ENCODE results near the gene SORL1-AS1.

SORL1-AS1 gene

DNA sequence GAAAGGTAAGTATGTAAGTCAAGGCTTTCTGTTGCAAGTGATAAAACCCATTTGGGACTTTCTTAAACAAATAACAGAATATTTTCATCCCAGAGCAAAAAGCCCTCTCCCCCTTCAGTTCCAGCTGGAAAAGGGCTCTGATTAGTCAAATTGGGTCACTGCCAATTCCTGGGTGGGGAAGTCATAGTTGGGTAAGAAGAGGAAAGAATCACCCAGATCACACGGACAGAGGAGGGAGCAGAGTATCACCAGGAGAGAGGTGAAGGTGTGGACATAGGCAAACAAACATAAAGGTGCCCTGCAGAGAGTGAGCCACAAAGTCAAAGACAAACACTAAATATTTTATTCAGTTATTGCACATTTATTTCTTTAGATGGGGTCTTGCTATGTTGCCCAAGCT, 36.9 kb downstream of the SORL1-AS1 start:
- Histone ChIP-seq H3K27ac (ENCODE audit: low read length) (no peak overlapping the region), H3K4me1 (ENCODE audit: control insufficient read depth, insufficient read depth, low read length) (peaks cover 32% of the 10 kb centered on the region), H3K27me3 (ENCODE audit: control insufficient read depth, insufficient read depth, low read length) (no peaks in the 10 kb centered on the region), H3K9me3 (ENCODE audit: control insufficient read depth, insufficient read depth, low read length) (no peaks in the 10 kb centered on the region), H3K4me3 (ENCODE audit: low read length) (no peak overlapping the region), H3K36me3 (ENCODE audit: control insufficient read depth, insufficient read depth, low read length) (no peaks in the 10 kb centered on the region)
- ATAC-seq = no peak
- DNase-seq = no peak
- intact Hi-C loops (cut with micrococcal nuclease) = loop anchor here (5.0 kb wide), 1 partner anchor 49 kb away; no protein-coding TSS in a partner anchor
- no peaks in the 10 kb centered on the region for H3K36me3 Mint-ChIP-seq
- H3K27me3 Mint-ChIP-seq (ENCODE audit: low read depth in 2 of 2) = no peaks in the 10 kb centered on the region
- peak overlapping the region; percentile 63 to 84 for H3K27ac Mint-ChIP-seq
- no peak for TF ChIP-seq CTCF (IDR thresholded peaks at IDR 0.05)
- 56% methylated on average over 1 of the region's 1 CpG for WGBS (ENCODE audit: insufficient coverage)
- H3K4me1 Mint-ChIP-seq = peaks cover 29 to 42% of the 10 kb centered on the region in 2 donors
- no peaks in the 10 kb centered on the region for H3K9me3 Mint-ChIP-seq
- H3K4me3 Mint-ChIP-seq = no peak overlapping the region

DNA sequence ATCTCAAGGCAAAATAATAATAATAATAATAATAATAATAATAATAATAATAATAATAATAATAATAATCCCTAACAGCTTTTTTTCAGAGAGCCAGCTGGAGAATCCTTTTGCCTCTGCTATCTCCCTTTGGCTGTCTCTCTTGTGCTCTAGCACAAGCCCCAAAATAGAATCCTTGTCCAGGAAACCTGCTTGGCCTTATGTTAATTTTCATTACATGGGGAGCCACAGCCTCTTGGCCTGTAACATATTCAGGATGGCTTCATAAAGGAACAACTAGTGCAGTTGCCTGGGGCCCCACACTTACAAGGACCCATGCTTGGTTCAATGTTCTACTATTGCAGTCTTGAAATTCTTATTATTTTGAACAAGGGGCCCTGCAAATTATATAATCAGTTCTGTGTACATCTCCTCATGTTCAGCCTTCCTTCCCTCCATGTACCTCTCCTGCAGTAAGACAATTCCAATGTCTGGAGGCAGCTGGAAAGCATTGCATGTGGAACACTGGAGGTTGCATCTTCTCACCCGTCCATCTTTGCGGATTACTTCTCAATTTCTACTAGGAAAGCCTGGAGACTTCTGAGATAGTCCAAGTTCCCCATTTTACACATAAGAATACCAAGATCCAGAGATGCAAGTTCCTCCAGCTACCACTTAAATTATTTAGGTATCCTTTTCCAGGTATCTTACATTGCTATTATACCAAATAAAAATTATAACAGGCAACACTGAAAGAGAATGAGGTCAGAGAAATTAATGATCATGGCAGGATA, 38.4 kb downstream of the SORL1-AS1 start:
- Histone ChIP-seq H3K4me3 (ENCODE audit: low read length) (no peak overlapping the region), H3K27ac (ENCODE audit: low read length) (no peak overlapping the region), H3K36me3 (ENCODE audit: control insufficient read depth, insufficient read depth, low read length) (no peaks in the 10 kb centered on the region), H3K4me1 (ENCODE audit: control insufficient read depth, insufficient read depth, low read length) (peaks cover 26% of the 10 kb centered on the region), H3K27me3 (ENCODE audit: control insufficient read depth, insufficient read depth, low read length) (no peaks in the 10 kb centered on the region), H3K9me3 (ENCODE audit: control insufficient read depth, insufficient read depth, low read length) (no peaks in the 10 kb centered on the region)
- Mint-ChIP-seq H3K4me3 (no peak overlapping the region), H3K36me3 (no peaks in the 10 kb centered on the region), H3K9me3 (no peaks in the 10 kb centered on the region), H3K27me3 (ENCODE audit: low read depth in 2 of 2) (no peaks in the 10 kb centered on the region), H3K27ac (peak overlapping the region; percentile 46 to 63), H3K4me1 (peaks cover 28 to 42% of the 10 kb centered on the region in 2 donors)
- no peak for DNase-seq
- no peak for ATAC-seq
- 96% methylated on average over 2 of the region's 2 CpGs for WGBS (ENCODE audit: insufficient coverage)
- intact Hi-C loops (cut with micrococcal nuclease) = no loop called here
- no peak for TF ChIP-seq CTCF (IDR thresholded peaks at IDR 0.05)

DNA sequence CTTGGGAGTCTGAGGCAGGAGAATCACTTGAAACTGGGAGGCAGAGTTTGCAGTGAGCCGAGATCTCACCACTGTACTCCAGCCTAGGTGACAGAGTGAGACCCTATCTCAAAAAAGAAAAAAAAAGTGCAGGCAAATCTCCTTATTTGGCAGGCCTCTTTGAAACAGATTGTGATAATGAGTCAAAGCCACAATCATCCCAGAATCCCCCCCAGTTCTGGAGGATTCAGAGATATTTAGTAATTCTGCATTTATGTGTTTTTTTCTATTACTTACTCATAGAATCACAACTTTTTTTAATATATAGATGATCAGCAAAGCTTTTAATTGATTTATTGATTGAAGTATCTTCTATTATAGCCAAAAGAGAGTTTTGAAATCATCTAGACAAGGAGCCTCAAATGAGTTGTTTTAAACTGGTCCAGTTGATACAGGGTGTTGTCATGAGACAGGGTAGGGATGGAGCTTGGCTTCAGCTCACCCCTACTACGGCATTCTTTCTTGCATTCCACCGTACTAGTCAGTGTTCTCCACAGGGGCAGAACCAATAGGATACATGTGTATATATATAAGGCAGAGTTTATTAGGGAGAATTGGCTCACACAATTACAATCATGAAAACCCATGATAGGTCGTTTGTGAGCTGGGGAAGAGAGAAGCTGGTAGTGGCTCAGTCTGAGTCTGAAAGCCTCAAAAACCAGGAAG, 39.9 kb downstream of the SORL1-AS1 start:
- ATAC-seq (no peak), DNase-seq (no peak)
- Histone ChIP-seq H3K36me3 (ENCODE audit: control insufficient read depth, insufficient read depth, low read length) (no peaks in the 10 kb centered on the region), H3K27me3 (ENCODE audit: control insufficient read depth, insufficient read depth, low read length) (no peaks in the 10 kb centered on the region), H3K9me3 (ENCODE audit: control insufficient read depth, insufficient read depth, low read length) (no peaks in the 10 kb centered on the region), H3K4me3 (ENCODE audit: low read length) (no peak overlapping the region), H3K27ac (ENCODE audit: low read length) (no peak overlapping the region), H3K4me1 (ENCODE audit: control insufficient read depth, insufficient read depth, low read length) (peaks cover 11% of the 10 kb centered on the region)
- H3K4me1 Mint-ChIP-seq = peaks cover 16 to 30% of the 10 kb centered on the region in 2 donors
- no peaks in the 10 kb centered on the region for H3K27me3 Mint-ChIP-seq (ENCODE audit: low read depth in 2 of 2)
- H3K27ac Mint-ChIP-seq = no peak overlapping the region
- no peak overlapping the region for H3K4me3 Mint-ChIP-seq
- no peak for TF ChIP-seq CTCF (IDR thresholded peaks at IDR 0.05)
- 66% methylated on average over 3 of the region's 4 CpGs for WGBS (ENCODE audit: insufficient coverage)
- no peaks in the 10 kb centered on the region for H3K36me3 Mint-ChIP-seq
- H3K9me3 Mint-ChIP-seq = no peaks in the 10 kb centered on the region
- intact Hi-C loops (cut with micrococcal nuclease) = no loop called here

Measured in natural killer cell (primary cell).